ENCODE results near the gene FGD5.

Gene FGD5

DNA sequence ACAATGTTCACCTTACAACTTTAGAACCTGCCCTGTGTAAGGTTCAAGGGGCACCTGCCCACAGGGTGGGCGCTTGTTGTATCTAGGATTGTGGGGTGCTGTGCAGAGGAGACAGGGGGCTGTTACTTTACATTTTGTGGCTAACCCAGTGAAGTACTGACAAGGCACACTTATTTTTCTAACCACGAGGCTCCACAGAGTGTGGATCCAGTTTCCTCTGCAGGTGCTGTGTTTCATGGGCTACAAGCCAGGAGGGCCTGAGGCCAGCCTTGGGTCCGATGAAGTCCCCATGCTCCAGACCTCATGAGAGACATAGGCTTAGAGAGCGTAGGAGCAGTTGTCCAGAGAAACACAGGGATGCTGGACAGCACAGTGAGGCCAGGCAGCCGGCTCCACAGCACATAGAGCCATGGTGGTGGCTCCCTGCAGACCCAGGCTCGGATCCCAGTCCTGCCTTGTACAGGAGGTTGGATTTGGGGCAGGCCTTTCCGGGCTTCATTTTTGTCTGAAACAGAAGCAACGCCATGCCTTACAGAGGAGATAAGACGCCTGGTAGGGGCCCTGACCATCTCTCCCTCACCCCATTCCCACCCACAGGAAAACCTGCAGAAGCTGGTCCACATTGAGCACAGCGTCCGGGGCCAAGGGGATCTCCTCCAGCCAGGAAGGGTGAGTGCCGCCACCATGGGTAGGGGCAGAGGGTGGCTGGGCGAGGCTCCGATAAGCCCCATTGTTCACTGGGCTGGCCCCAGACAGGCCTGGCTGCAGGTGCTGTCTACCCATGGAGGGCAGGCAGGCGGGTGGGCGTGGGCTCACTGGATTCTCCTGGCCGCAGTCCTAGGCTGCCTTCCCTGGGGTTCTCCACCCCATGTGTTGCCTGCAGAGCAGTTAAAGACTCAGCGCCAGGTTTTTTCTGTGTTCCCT is 88.5 kb downstream of the FGD5 start:
- DNase-seq = no peak

DNA sequence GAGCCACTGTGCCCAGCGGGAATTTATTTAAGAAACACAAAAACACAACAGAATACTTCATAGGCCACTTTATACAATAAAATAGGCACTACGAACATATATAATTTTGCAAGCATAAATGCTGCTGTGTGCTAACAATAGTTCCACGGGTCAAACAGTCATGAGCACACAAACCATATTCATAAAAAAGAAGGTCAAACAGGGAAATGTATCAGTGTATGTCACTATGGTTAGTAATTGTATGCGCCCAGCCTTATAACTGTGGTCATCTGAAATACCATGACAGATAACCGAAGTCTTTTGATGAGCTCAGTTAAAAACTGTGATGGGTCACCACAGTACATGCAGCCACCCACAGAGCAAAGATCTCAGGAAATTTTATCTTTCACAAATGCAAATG is 90.5 kb downstream of the FGD5 start:
- DNase-seq = no peak

DNA sequence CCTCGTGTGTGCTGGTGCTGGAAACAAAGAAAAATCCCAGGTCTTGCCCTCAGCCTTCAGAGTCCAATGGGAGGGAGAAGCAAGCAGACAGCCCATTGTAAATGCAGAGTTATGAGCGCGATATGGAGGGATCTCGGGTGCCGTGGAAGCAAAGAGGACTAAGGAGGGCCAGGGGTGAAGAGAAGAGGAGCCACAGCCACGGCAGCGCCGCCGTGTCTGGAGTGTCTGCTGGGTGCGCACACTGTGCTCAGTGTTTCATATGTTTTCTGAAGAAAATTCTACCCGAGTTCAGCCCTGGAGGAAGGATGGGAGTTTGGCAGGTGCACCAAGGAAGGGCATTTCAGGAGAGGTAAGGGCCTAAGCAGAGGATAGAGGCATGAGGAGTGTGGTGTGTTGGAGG is 92.9 kb downstream of the FGD5 start:
- no peak for DNase-seq

DNA sequence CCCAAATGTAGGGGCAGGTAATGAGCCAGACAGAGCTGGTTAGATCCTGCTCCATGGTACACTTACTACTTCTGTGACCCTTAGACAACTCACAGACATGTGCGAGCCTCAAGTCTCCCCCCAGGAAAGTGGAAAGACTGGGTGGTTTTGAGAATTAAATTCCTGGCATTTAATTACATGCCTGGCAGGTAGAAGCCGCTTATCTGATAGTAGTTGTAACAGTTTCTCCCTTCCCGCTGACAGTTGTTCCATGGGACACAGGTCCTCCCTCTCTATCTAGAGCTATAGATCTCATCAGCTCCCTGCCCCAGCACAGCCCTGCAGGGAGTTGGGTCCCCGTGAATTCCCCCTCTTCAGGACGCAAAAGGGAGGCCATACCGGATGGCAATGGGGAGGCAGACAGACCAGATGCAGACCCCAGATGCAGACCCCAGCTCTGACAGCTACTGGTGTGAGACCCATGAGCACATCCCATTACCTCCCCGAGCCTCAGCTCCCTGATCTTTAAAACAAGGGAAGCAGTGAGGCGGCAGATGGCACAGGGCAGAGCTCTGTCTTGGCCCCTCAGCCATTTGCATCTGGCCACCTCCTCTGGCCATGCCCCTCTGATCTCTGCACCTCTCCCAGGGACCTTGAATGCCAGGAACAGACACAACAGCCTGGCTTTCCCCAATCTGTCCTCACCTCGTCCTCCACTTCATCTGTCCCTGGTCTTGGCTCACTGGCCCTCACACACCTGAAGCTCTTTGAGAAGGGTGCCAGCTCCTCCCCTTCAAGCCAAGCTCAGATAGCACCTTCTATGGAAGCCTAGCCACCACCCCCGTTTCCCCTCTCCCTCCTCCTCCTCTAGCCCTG is 94.5 kb downstream of the FGD5 start:
- no peak for DNase-seq

DNA sequence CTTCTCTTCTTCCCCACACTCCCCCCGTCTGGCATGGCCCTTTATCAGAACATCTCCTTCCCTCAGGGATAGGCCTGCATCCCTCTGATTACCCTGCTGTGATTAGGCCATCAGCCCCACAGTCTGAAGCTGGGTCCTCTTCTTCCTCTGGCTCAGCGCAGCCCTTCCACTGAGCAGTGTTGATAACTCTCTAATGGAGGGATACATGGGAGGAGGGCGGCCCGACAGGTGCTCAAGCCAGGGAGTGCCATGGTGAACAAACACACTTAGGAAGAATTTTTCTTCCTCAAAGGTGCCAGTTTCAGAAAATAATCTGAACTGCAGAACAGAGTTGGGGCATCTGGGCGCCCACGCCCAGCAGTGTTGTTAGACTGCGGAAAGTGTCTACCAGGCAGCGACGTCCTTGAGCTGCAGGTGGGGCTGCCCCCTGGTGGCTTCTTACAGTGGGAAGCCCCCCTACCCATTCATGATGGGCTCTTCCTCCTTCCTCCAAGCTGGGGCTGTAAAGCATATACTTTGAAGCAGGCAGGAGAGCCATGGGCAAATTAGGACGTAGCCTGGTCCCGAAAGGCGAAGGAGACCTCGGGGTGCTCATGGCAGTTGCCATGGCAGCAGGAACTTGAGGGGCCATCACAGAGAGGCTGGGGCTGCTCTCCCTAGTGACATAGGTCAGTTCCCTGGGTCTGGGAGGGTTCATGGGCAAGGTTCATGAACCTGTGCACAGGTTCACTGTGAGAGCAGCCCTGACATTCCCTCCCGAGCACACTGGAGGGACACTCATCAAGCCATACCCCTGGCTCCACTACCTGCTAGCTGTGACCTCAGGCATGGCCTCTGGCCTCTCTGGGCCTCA is 95.4 kb downstream of the FGD5 start:
- no peak for DNase-seq

DNA sequence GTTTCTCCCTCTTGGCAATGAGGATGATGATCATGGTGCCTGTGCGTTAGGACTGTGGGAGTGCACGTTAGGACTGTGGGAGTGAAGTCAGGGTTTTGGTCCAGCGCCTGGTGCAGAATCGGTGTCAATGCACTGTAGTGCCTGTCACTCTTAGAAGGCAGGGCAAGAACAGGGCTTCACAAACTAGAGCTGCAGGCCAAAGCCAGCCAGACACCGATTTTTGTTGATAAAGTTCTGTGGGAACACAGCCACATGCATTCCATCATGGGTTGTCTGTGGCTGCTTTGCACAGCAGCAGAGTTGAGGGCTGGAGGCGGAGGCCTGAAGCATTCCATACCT is 96.0 kb downstream of the FGD5 start:
- no peak for DNase-seq

DNA sequence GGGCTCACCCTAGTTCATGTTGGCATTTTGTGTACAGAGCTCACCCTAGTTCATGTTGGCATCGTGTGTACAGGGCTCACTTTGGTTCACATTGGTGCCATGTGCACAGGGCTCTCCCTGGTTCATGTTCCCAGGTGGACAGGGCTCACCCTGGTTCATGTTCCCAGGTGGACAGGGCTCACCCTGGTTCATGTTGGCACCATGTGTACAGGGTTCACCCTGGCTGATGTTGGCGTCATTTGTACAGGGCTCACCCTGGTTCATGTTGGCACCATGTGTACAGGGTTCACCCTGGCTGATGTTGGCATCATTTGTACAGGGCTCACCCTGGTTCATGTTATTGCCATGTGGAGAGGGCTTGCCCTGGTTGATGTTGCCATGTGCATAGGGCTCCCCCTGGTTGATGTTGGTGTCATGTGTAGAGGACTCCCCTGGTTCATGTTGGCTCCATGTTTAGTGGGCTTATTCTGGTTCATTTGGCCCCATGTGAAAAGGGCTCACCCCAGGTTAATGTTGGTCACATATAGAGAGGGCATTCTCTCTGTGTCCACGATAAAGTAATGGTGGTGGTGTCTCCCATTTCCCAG is 97.0 kb downstream of the FGD5 start:
- no peak for DNase-seq

DNA sequence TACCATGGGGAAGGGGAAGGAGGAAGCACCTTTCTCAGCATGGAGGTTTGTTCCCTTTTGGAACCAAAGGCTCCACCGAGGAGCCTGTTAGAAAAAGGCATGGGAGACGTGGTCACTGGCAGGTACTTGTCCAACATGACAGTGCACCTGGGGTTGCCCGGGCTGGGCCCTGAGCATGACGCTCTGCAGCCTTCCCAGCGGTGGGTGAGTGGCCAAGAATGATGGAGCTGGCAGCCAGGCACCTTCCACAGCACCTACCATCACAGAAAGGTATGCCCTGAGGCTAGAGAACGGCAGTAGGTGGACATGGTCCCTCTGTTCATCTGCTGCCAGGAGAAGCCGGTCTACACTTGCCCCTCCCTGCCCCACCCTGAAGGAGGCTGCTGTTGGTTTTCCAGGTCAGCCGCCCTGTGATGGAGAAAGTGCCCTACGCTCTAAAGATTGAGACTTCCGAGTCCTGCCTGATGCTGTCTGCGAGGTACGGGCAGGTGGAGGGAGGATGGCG is 99.6 kb downstream of the FGD5 start:
- no peak for DNase-seq

DNA sequence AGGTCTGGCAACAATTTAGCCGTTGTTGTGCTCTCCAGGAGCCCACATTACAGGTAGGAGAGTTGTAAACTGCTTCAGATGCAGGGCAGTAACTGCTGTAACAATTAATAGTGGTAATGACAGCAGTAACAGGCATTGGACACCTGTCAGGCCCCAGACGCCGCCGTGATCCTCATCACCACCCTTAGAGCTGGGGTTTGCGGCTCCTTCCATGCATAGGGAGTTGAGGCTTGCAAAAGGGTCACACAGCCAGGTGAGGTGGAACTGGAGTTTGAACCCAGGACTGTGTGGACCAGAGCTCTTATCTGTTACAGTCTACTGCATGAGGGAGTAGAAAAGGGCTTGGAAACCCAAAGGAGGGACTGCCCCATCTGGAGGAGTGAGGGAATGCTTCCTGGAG is 101.8 kb downstream of the FGD5 start:
- no peak for DNase-seq

DNA sequence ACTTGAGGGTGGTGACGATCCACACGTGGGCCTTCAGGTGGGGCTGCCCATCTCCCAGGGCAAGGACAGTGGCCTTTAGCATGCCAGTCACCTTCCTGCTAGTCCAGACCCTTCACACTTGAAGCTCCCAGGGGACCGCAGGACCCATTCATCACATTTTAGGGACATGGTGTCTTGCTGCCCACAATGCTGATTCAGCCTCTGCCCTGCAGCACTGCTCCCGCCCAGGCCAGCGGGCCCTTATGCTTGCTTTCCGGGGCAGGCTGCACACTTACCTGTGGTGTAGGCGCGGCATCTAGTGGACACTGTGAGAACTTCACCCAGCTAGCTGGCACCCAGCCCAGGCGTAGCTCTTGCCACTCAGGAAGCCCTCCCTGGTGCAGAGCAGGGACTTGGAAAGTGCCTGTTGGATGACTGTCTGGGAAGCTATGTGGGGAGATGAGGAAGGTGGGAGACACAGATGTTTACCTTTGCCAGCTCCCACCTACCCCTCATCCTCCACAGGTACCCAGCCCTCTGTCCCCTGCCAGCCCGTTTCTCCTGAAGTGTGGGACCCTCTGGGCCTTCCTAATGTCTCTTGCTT is 102.4 kb downstream of the FGD5 start:
- DNase-seq = peak; percentile 82

DNA sequence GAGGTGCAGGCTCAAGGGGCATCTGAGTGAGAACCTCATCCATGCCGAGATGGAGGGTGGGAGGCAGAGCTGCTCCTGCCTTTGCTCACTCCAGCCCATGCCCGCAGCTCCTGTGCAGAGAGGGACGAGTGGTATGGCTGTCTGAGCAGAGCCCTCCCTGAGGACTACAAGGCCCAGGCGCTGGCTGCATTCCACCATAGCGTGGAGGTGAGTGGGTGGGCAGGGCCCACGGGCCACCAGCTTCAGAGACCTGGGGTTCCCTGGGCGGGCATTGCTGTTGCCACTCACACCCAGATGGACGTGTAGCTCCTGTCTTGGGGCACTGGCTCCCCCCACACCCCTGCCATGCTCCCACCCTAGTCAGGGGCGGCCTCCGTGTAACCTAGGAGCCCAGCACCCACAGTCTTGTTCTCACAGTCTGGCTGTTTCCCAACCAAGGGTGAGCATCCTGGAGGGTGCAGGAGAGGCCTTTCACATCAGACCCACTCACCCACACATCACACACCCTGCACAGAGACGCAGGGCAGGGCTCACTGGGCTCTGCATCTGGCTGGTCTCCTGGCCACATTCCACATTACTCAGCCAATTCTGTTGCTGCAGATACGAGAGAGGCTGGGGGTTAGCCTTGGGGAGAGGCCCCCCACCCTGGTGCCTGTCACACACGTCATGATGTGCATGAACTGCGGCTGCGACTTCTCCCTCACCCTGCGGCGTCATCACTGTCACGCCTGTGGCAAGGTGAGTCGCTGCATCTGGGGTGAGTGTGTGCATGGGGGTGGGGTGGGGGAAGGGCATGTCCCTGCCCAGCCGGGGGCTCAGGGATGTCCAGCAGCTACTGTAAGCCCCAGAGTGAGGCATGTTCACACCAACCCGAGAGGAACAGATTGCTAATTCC is 103.3 kb downstream of the FGD5 start:
- peak; percentile 28 for DNase-seq

DNA sequence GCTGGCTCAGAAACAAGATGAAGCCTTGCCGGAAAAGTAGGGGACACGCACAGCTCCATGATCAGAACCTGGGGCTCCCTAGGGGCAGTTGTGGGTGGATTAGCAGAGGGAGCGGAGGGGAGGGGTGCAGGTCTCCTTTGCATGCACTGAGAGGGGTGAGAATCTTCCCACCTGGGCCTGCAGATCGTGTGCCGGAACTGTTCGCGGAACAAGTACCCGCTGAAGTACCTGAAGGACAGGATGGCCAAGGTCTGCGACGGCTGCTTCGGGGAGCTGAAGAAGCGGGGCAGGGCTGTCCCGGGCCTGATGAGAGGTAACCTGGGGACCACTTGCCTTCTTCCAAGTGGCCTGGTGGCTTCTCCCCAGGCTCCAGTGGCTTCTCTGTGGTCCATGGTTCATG is 104.1 kb downstream of the FGD5 start:
- no peak for DNase-seq

DNA sequence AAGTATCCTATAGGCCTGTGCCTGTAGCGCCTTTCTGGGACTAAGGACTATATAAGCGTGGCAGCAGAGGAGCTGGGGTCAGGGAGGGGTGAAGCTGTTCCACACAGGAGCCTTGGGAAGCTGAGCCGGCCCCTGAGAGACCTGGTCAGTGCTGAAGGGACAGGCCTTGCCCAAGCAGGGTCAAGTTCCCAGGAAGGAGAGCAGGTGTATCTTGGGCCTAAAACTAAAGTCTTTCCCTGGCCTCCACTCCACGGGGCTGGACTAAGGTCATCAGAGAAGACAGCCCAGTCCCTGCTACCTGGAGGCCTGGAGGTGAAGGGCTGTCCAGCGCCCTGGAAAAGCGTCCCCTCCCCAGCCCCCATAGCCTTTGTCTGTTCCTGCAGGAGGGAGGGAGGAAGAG is 104.7 kb downstream of the FGD5 start:
- no peak for DNase-seq

DNA sequence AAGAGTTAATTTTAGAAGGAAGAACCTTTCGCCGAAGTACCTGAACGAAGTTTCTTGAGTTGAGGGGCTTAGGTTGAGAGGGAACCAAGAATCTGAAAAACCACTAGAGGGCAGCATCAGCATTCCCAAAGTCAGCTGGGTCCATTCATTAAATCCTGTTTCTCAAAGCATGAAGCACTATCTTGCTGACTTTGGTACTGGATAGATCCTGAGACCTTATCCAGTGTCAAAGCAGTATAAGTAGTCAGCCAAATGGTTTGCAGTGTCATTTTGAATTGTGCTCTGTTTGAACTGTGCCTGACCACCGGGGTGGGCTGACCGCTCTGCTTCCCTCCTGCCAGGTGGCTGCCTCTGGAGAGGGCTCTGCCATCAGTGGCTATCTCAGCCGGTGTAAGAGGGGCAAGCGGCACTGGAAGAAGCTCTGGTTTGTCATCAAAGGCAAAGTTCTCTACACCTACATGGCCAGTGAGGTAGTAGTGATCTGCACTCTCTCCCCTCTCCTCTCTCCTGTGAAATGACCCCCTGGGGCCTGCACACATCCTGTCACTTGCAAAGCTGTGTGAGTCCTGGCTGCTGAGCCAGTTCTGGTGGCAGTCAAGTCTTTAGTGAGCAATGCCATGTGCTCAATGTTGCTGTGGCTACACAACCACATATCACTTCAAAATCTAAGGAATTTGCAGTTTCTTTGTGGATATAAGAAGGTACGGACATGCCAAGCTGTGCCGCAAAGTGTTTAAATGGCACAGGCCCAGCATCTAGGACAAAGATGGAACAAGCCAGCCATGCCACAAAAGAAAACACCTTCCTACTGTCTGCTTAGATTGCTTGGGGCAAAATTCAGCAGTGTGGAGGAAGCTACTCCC is 107.2 kb downstream of the FGD5 start:
- peak; percentile 58 for DNase-seq

DNA sequence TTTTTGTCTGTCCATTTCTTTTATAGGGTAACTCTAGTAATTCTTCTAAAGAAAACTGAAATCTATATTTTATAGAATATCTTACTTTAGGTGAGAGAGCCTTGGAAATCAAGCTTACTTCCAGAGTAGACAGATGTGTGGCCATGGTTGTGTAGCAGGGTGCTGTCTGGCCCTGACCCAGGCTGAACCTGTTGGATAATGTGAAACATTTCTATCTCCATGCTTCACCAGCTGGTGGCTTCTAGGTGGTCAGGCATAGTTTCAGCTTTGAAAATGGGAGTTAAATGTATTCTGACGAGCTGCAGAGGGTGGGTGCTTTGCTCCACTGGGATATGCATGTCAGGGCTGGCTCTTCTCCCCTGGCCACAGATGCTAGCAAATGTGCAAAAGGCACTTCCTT is 107.8 kb downstream of the FGD5 start:
- no peak for DNase-seq

DNA sequence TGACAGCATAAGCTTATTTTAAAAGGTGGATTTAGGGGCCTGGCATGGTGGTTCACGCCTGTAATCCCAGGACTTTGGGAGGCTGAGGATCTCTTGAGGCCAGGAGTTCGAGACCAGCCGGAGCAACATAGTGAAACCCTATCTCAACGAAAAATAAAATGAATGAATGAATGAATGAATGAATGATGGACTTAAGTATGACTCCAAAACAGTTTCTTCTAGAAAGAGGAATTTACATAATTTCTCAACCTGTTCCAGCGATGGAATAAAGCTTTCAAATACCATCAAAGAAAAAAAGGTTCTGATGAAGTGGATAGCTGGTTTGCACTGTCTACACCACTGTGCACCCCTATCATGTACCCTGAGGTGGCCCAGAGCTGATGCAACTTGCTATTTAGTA is 108.5 kb downstream of the FGD5 start:
- DNase-seq = no peak

DNA sequence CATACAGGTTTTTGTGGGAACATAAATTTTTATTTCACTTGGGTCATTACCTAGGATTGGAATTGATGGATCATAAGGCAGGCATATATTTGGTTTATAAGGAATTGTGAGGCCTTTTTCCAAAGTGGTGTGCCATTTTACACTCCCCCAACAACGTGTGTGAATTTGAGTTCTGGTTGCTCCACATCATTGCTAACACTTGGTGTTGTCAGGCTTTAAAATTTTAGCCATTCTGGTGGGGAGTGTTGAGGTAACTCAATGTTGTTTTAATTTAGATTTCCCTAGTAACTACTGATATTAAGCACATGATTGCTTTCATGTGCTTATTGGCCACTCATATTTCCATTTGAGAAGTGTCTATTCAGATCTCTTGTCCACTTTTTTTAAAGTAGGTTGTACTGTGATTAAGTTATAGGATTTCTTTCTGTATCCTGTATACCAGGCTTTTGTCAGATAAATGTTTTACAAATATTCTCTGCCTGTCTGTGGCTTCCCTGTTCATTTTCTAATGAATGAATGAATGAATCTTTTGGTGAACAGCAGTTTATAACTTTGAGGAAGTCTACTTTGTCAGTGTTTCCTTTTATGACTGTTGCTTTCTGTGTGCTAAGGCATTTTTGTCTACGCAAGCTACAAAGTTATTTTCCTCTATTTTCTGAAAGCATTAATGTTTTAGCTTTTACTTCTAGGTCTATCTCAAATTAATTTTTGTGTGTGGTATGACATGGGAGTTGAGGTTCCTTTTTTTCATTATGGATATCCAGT is 110.7 kb downstream of the FGD5 start:
- no peak for DNase-seq

DNA sequence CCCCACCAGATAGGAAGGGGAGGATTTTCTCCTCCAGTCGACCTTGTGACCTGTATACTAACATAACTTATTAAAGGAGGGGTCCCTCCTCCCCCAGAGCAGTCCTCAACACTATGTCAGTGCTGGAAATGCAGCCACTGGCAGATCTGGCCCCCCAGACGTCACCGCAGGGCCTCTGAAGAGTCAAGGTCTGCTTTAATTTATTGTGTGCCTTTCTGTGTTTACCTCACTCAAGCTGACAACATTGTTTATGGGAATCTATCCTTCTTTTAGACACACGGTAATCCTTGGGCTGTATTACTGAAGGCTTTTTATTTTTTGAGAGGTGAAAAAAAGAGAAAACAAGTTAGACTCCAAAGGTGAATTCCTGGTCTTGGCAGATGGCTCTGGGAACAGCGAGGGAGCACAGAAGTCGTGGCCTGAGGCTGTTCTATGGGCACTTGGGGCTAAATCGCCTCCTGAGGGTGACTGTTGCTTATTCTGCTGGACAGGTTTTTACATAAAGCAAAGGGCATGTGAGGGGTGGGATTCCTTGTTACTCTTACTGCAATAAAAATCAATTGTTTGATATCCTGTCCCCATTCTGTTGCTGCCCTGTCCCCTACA is 115.2 kb downstream of the FGD5 start:
- no peak for DNase-seq

Measured in fibroblast of skin of right quadriceps (primary cell).